SH-SY5Y (cell line): Measurements from ENCODE around the gene DPH1.

Experiments used
- GATA2 ChIP-seq: IDR thresholded peaks from 2 replicates; pipeline ENCODE4 v1.6.1; 2011; ENCODE audit warnings: mild to moderate bottlenecking, low read depth, low read length
- GATA3 ChIP-seq: IDR thresholded peaks from 2 replicates; pipeline ENCODE4 v1.6.1; 2011; ENCODE audit warnings: low read depth, mild to moderate bottlenecking, low read length, moderate library complexity

DPH1 gene

DNA sequence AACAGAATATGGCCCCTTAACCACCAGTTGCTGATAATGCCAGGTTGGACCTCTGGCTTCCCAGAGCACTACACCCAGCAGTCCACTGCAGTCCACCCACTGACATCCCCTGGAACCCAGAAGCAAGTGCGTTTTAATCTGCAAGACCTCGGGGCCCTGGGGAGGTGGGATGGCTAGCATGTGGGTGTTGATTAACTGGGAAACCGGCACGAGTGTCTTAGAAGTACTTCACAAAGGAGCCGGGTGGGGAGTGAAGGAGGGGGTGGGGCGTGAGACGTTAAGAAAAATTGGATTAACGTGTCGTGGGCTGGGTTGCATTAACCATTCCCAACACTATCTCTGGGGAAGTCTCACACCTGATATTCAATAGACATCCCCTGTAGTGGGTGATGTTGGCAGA lies 18.9 kb downstream of the DPH1 start:
- no peak for TF ChIP-seq GATA2
- no peak for TF ChIP-seq GATA3

DNA sequence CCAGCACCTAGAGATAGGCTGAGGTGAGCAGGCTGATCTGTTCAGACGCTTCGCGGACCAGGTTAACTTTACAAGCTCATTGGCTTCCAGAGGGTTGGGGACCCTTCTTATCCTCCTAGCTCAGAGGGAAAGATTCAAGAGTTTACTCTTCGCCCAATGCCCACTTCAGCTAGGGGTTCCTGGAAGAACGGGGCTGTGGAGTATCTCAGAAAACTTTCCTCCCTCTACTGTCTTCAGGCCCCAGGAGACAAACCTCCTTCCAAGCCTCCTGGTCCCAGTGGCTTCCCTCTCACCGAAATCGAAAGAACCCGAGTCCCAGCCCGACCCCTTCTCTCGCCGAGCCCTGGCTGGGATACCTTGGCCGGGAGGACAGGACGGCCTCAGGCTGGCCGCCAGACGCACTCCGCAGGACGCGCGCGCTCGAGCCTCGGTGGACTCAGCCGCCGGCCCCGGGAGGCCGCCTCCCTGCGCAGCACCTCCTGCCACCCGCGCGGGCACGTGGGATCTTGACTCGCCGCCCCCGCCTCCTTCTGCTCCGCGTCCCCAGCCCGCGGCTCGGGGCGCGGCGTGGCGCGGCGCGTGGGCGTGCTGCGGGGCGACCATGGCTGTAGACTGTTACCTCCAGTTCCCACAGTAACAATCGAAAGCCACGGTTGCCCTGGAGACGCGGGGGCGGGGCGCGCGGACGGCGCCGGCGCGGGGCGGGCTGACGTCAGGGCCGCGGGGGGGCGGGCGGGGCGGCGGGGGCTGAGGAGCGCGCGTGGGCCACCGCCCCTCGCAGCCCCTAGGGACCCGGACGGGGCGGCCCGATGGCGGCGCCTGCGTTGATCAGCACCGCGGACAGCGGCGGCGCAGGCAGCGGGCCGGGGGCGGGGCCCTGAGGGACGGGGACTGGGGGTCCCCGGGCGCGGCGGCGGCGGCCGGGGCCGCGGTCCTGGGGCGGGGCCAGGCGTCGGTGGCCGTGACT lies 19.7 kb downstream of the DPH1 start:
- TF ChIP-seq GATA2: 0 out of 2 replicates have a peak, but pooled peaks have one; percentile 4
- no peak for TF ChIP-seq GATA3

DNA sequence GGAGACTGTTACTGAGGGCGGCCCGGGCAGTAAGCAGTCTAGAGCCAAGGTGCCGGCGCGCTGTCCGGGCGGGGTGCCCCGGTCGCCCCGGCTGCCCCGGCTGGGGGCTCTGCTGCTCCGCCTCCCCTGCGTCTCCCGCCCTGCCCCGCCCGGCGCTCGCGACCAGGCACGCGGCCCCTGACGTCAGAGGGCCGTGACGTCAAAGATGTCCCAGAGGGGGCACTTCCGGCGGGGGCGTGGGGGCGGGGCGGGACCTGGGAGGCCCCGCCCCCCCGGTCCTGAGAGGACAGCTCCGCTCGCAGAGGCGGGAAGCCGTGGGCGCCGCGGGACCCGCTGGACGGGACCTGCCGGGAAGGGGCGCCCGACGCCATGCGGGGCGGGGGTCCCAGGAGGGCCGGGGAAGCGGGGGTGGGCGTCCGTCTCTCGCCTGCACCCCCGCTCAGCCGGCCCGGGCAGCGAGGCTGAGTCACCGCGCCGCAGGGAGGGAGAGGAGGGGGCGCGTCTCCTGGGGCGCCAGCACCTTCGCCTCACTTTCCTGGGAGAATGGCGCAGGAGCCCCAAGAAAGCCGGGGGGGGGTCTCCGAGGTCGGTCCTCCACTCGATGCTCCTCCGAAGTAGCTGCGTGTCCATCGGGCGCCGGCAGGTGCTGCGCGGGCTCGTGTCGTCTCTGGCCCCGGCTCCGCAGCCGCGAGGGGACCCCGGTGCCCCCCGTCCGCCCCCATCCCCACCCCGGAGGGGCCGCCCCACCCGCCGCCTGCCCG lies 20.5 kb downstream of the DPH1 start:
- TF ChIP-seq GATA2 (no peak), GATA3 (no peak)

DNA sequence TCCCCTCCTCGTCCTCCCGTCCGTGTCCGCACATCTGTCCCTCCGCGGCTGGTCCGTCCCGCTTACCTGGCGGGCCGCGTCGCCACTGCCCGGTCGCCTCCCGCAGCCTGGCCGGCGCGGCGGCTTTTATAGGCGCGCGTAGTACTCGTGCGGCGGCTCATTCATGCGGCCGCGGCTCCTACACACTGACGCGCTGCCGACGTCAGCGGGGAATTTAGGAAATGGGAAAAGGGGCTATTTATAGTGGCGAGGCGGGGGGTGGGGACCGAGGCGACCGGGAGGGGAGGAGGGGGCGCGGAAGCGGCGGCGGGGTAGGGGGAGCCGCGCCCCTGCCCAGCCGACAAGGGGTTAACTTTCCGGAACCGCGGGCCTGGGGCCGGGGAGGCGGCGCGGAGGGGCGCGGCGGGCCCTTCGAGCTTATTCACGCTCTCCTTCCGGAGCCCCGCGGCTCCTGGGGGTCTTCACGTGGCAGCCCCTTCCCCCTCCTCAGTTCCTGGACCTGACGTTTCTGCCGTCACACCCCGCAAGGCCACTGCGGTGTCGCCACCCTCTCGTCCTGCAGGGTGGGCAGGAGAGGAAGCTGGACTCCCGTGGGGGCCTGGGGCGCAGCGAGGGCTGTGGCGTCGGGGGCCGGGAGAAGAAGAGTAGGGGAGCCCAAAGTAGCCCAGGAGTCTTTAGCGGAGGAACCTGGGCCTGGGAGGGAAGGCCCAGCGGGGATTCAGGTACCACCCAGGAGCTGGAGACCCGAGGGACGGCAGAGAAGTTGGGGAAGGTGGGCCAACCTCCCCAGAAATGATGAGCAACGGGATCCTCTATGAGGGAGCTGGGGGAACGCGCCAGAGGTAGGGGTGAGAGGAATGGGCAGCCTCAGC lies 21.3 kb downstream of the DPH1 start:
- TF ChIP-seq GATA3: no peak
- TF ChIP-seq GATA2: no peak

DNA sequence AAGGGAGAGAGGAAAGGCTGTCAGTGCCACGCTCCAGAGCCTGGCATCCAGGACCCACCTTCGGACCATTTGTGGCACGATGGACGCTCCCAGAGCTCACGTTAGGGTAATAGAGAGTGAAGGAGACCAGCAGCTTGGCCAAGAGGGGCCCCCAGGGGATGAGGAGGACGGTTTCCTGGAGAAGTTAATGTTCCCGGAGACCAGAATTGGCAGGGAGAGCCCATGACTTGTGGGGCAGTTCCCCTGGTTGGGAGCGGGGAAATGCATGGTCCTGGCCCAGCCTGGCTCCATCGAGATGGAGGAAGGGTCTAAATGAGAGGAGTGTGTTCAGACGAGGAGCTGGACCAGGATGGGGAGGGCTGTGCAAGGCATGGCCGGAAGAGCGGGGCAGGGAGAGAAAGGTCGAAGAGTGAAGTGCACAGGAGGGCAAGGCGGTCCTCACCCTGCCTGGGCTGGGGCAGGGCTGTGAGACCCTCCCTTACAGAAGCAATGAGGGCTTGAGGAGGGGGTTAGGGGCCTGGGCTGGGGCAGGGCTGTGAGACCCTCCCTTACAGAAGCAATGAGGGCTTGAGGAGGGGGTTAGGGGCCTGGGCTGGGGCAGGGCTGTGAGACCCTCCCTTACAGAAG lies 22.1 kb downstream of the DPH1 start:
- TF ChIP-seq GATA3: no peak
- no peak for TF ChIP-seq GATA2

DNA sequence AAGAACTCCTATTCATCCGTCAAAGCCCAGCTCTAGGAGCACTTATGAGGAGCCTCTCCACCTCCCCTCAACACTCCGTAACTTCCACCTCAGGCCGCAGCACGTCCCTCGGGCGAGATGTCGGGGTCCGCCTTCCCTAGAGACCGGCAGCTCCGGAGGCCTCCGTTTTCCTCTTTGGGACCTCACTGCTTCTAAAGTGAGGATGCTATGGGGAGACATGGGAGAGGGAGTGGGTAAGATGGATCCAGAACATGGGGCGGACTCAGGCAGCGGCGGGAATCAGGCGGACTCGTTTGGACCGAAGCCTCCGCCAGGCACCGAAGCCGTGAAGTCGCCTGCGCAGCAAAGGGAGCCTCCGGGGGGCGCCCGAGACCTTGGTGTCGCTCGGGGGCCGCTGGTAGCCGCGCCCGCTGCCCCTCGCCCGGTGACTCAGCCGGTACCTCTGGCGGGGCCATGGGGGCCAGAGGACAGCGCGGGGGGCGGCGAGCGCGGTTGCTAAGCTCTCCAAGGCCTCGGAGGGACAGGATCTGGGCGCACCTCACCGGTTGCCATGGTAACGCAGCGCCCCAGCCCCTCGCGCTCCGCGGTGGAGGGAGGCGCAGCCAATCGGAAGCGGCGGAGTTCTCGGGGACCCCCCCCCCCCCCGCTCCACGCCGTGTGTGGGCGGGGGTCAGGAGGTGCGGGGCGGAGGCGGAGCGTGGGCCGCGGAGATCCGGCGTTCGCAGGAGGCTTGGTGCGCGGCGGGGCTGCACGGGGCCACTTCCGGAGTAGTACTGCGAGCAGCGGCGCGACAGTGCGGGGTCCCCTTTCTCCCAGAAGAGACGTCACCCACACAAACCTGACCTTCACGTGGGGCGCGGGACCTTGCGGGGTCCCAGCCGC lies 23.7 kb downstream of the DPH1 start:
- TF ChIP-seq GATA2 (no peak), GATA3 (no peak)

DNA sequence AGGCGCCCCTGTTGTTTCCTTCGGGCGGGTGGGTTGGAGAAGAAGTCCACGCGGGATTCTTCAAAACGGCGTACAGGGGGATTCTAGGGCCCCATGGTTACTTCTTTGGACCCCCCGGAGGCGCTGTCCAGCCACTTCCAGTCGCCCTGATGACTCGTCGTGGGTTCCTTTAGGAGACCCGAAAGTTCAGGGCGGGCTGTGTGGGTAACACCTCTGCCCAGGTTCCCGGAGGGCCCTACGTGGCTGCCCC lies 24.2 kb downstream of the DPH1 start:
- TF ChIP-seq GATA3: no peak
- TF ChIP-seq GATA2: no peak

DNA sequence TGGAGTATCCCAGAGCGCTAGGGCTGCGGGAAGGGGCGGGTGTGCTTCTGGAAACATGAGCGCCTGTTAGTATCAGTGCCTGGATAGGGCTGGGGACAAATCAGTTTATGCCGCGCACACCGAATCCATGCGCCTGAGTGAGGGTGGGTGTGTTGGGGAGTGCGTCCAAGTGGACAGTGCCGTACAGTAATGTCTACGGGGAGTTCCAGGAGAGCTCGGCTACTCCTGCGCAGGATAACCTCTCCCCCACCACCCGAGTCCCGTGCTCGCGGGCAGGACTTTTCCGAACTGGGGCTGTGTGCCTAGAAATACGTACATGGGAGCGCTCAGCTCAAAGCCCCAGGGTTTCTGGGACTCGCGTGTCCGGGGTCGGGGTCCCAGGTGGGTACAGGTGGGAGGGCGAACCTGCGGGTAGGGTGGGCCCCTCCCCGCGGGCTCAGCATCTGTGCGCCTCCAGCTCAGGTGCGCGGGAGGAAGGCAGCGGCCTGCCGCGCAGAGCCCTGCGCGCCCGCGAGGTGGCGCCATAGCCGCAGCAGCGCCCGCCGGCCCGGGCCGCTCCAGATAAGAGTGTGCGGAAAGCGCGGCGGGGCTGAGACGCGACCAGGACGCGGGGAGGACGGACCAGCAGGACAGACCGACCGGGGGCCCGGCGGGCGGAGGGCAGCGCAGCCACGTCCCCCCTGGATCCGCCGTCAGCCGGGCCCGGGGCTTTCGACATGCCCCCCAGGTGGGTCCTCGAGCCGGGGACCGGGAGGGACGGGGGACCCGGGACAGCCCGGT lies 24.7 kb downstream of the DPH1 start, which contains the start of gene HIC1:
Gene HIC1 (plus strand): TSS at position 592 of the 780 bp plus-strand sequence. CDS start 1,588 bp downstream, outside the sequence.
- TF ChIP-seq GATA3 (no peak), GATA2 (peak; percentile 74)

DNA sequence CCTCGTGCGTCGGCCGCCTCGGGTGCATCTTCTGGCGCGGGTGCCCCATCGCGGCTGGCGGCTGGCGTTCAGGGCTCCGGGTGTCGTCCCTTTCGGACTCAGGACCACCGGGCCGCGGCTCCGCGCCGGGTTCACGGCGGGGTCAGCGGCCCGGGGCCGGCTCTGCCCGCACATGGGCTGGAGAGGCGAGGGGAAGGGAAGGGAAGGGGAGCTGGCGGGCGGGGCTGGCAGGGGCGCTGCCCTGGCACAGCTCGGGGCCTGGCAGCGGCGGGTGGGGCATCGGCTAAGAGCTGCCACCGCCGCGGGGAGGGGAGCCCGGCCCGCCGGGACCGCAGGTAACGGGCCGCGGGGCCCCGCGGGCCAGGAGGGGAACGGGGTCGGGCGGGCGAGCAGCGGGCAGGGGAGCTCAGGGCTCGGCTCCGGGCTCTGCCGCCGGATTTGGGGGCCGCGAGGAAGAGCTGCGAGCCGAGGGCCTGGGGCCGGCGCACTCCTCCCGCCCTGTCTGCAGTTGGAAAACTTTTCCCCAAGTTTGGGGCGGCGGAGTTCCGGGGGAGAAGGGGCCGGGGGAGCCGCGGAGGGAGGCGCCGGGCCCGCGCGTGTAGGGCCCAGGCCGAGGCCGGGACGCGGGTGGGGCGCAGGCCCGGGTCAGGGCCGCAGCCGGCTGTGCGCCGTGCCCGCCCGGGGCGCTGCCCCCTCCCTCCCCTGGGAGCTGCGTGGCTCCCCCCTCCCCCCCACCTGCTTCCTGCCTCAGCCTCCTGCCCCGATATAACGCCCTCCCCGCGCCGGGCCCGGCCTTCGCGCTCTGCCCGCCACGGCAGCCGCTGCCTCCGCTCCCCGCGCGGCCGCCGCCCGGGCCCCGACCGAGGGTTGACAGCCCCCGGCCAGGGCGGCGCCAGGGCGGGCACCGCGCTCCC lies 25.6 kb downstream of the DPH1 start:
- no peak for TF ChIP-seq GATA3
- TF ChIP-seq GATA2: no peak

DNA sequence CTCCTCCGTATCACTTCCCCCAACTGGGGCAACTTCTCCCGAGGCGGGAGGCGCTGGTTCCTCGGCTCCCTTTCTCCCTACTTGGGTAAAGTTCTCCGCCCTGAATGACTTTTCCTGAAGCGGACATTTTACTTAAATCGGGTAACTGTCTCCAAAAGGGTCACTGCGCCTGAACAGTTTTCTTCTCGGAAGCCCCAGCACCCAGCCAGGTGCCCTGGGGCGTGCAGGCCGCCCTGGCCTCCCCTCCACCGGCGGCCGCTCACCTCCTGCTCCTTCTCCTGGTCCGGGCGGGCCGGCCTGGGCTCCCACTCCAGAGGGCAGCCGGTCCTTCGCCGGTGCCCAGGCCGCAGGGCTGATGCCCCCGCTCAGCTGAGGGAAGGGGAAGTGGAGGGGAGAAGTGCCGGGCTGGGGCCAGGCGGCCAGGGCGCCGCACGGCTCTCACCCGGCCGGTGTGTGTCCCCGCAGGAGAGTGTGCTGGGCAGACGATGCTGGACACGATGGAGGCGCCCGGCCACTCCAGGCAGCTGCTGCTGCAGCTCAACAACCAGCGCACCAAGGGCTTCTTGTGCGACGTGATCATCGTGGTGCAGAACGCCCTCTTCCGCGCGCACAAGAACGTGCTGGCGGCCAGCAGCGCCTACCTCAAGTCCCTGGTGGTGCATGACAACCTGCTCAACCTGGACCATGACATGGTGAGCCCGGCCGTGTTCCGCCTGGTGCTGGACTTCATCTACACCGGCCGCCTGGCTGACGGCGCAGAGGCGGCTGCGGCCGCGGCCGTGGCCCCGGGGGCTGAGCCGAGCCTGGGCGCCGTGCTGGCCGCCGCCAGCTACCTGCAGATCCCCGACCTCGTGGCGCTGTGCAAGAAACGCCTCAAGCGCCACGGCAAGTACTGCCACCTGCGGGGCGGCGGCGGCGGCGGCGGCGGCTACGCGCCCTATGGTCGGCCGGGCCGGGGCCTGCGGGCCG lies 26.5 kb downstream of the DPH1 start:
- TF ChIP-seq GATA2 (no peak), GATA3 (no peak)
